Ammon's horn (tissue), 1 donor: ENCODE measurements around the gene RAPGEF6.
A peak's percentile ranks its signal among the peaks of the same experiment; 100 is the strongest.
"Not testable (repeated sequence)": the region's sequence is repeated elsewhere in the genome, so short reads cannot be mapped to it uniquely, and the experiment has no call there.

Experiments used
- DNase-seq: peaks from one replicate; pipeline ENCODE4 v3.0.0-alpha.2; 2016; ENCODE audit warnings: low spot score

Gene RAPGEF6

DNA sequence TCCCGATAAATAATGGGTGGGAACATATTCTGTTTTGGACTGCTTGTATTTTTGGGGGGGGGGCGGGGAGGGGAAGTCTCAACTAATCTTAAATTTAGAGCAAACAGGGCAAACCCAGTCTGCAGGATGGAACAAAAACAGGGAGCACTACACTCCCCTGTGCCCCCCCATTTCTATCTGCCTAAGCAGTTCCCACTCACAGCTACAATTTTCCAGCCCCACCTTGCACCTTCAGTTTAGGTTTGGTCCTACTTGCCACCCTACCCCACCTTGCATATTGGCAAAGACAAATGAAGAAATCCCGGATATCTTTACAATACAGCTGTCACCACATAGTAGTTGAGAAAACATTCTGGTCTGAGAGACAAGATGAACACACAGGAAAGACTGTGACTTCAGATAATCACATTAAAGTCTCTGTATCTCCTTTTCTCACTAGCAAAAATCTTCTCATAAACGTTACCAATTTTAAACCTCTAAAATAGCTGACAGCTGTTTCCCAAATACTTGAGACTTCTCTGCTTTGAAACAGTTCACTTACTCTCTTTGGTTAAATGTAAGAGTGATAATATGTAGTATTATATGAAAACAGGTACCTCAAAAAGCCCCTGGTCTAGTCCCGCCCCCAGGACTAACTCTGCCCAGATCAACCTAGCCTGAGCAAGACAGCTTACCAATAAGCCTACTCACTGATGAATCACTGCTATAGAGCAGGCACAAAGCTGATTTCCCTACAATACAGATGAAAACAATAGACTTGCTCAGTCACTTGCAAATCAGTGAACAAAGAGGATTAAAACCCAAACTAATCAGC lies 5.2 kb upstream of the RAPGEF6 start:
- DNase-seq = peak; percentile 50

DNA sequence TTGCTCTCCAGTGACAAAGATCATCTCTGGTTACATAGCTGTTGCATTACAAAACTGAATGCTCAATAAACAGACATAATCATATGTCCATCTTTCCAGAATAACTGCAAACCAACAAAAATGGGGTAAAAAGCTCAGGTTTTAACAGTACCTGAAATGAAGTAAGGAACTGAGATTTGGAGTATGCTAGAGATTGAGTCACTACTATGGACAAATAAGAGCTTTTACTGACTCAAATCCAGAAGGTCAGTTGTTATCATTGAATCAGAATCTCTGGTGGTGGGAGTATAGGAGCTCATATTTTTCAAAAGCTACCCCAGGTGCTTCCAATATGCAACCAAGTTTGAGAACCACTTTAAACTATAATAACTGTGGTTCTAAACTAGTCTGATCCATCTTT lies 4.1 kb upstream of the RAPGEF6 start:
- DNase-seq = no peak

DNA sequence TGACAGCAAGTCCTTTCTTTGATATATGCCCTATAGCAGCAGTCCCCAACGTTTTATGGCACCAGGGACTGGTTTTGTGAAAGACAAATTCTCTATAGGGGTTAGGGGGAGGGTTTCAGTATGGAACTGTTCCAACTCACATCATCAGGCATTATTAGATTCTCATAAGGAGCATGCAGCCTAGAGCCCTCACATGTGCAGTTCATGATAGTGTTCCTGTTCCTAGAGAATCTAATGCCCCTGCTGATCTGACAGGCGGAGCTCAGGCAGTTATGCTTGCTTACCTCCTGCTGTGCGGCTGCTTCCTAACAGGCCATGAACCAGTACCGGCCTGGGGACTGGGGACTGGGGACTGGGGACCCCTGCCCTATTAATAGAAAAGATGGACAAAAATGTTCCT lies 2.7 kb upstream of the RAPGEF6 start:
- DNase-seq = no peak

DNA sequence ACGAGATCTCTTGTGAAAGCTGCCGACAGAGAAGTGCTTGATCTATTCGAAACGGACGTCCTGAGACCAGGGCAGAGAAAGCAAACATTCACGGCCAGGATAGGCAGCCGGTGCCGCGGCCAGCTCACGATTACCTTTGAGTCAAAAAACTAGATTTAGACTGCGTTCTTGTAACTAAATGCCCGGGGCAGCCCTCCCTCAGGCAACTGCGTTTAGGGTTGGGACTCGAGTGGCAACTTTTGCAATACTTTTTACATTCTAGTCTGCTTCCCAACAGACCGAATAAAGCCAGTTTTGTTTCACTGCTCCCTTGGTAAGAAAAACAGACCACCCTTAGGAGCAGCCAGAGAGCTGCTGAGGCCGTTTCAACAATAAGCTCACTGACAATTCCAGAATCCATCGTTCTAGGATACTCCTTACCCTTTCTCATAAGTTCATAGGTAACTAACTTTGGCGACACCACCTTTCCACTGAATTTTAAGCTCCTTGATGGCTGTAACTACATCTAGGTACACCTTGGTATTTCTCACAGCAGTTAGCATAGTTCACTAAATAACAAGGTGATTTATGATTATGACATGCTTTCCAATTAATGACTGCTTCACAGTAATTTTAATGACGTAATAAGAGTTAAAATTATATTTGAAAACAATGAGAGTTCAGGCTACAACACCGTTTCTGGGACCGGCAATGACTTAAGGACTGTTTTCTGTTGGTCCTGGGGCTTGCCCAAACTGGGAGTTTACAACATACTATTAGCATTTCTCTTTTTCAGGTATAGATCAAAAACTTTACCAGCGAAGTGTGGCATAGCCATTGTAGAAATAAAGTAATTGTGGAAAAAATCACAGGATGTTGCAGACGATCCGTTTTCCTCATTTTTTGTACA lies 899 bp upstream of the RAPGEF6 start:
- no peak for DNase-seq

DNA sequence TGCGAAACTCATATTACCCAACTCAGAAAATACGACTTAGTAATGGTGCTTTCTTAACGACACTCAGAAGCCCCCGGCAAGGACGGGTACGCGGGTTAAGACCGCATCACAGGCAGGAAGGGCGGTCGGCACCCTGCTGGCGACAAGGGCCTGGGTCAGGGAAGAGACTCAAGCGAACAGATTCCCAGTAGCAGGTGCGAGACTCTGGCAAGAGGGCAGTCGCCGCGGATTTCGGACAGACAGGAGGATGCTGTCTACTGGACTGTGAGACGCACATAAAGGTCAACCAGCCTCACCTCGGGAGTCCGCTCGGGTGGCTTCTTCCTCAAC lies 398 bp downstream of the RAPGEF6 start:
- no peak for DNase-seq

DNA sequence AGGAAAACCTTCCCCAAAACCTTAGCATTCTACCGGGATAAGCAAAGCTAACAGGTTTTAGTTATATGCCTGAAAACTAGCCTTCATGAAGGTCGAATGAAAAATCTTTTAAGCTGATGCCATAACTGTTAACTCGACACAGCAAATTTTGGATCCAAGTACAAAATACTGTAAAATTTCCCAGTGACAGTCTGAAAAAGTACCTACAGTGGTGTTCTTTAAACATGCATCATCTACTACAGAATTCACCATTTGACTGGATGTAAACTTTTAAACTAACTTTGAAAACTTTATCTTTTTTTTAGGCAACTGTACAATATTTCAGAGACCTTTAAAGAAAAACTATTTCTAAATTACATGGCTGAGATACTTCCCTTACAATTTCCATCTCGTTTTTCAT lies 791 bp downstream of the RAPGEF6 start:
- no peak for DNase-seq

DNA sequence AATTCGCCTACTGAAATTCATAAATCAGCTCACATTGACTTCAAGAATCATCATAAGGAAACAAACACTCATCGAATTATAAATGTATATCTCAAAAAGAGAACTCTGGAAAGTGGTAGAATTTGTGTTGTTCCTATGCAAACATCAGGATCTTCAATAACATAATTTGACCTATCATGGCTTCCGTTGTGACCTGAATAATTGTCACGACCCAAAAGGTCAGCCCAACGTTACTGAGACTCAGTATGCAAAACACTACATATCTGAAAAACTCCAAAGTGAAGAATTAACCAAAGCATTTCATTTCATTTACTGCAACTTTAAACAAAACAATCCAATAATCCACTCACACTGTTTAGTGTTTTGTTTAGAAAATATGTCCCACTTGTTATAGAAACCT lies 1.2 kb downstream of the RAPGEF6 start:
- no peak for DNase-seq

DNA sequence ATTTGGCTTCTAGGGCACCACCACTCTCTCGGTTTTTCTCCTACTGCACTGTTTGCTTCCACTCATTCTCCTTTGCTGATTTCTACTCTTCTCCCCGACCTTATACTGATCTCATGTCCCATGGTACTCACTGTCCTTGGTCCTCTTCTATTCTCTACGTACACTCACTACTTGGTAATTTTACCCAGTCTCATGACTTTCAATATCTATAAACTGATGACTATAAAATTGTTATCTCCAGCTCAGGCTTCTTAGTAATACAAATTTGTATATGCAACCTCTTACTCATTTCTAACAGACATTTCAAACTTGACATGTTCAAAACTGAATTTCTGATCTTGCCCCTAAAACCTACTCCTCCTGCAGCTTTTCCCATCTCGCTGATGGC lies 4.1 kb downstream of the RAPGEF6 start:
- DNase-seq = no peak

DNA sequence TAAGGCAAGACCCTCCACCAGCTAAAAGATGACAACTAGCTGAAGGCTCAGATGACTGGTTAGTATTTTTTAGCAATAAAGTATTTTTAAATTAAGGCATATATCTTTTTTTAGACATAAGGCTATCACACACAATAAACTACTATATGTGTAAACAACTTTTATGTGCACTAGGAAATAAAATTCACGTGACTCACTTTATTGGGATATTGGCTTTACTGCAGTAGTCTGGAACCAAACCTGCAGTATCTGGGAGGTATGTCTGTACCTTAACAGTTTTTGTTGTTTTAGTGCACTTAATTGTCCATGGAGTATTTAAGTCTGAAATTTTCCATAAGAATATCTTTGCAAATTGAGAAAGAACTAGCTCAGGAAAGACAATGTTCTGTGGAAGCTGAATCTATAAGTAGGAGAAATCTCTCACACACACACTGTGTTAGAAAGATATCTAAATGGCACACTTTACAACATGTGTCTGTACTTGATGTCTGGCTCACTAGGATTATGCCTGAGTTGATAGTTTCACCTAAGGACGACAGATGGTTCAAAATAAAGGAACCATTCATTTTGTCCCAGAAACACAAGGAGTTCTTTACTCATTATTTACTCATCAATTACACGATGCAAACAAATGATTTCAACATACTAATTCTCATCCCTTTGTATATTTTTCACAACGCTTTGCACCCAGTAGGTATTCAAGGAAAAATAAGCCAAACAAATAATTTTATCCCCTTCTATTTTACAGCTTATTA lies 4.6 kb downstream of the RAPGEF6 start:
- DNase-seq = no peak

DNA sequence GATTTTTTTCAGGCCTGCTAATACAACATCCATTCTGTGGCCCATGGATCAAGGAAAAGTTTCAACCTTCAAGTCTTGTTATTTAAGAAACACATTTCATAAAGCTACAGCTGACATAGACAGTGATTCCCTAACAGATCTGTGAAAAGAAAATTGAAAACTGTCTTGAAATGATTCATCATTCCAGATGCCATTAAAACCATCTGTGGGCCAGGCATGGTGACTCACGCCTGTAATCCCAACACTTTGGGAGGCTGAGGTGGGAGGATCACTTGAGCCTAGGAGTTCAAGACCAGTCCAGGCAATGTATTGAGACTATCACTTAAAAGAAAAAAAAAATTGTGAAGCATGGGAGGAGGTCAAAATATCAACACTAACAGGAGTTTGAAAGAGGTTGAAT lies 6.0 kb downstream of the RAPGEF6 start:
- DNase-seq = no peak

DNA sequence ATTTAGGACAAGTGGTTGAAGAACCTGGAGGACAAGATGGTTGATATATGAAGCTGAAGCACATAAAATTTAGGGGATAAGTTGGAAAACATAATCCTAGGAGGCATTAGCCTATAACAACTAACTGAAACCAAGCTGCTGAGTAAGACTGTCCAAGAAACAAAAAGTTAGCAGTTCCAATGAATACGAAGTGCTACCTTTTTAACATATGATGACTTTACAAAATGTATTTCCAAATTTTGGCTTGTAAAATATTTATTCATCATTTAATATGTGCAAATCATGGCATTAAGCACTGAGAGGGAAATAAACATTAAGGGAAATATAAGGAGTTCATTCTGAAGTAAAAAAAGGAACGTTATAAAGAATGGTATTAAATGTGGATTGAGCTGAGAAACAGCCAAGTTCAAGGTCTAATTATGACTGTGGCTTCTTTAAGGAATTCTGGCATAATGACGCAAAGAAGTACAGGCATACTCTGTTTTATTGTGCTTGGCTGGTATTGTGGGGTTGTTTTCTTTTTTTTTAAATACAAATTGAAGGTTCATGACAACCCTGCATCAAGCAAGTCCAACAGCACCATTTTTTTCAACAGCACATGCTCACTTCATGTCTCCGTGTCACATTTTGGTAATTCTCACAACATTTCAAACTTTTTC lies 7.7 kb downstream of the RAPGEF6 start:
- no peak for DNase-seq

DNA sequence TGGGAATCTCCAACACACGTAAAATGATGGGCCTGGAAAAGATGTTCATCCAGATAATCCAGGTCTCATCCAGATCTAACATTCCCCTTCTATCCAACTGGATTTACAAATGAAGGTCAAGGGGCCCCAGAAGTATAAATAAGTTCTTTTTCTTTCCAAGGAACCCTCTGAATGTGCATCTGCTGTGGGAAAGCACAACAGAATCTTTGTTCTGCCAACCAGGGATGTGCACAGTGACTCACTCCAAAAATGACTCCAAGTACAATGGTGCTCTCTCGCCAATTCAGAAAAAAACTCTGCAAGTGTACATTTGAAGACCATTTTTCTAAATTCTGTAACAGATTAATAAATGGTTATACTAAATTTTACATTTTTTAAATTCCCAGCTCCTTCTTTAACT lies 12.4 kb downstream of the RAPGEF6 start:
- DNase-seq = peak; percentile 91

DNA sequence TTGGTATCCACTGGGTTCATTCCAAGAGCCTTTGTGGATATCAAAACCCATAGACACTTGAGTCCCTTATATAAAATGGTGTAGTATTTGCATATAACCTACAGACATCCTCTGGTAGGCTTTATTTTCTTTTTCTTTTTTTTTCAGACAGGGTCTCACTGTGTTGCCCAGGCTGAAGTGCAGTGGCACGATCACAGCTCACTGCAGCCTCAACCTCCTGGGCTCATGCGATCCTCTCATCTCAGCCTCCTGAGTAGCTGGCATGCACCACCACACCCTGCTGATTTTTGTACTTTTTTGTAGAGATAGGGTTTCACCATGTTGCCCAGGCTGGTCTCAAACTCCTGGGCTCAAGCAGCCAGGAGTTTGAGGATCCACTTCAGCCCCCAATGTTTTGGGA lies 13.9 kb downstream of the RAPGEF6 start:
- not testable (repeated sequence) for DNase-seq

DNA sequence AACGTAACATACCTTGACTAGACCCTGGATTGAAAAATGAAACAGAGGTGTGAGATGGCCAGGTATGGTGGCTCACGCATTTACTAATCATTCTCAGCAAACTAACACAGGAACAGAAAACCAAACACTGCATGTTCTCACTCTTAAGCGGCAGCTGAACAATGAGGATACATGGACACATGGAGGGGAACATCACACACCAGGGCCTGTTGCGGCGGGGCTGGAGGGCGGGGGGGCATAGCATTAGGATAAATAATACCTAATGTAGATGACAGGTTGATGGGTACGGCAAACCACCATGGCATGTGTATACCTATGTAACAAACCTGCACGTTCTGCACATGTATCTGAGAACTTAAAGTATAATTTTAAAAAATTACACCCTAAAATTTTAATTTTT lies 15.9 kb downstream of the RAPGEF6 start:
- DNase-seq = no peak

DNA sequence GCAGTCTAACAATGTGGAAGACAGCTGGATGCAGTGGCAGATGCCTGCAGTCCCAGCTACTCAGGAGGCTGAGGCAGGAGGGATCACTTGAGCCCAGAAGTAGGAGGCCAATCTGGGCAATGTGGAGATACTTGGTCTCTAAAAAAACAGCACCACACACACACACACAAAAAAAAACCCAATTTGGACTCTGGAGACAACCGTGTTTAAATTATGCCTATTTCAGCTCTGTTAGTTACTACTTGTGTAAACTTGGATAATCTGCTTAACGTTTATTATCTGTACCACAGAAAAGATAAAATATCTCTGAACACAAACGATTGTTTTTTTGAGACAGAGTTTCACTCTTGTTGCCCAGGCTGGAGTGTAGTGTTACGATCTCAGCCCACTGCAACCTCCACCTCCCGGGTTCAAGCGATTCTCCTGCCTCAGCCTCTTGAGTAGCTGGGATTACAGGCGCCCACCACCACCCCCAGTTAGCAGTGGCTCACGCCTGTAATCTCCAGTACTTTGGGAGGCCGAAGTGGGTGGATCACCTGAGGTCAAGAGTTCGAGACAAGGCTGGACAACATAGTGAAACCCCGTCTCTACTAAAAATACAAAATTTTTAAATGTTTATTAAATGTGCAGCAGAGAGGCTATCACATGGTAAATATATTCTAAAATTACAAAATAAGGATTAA lies 17.7 kb downstream of the RAPGEF6 start:
- no peak for DNase-seq

DNA sequence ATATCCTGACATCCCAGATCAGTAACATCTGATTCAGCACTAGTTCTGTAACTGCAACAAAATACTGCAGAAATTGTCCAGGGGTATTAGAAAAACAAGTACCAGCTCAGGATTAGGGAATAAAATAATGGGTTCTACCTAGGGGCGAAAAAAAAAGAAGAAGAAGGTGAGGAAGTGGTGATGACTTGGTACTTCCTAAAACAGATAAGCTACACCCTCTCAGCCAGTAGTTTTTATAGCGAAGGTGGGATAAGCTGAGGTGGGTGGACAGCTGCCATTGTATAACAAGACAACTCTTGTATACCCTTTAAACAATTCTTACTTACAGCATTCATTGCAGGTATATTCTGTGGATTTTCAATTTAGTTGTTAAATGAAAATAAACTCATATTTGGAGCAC lies 19.1 kb downstream of the RAPGEF6 start:
- DNase-seq = no peak

DNA sequence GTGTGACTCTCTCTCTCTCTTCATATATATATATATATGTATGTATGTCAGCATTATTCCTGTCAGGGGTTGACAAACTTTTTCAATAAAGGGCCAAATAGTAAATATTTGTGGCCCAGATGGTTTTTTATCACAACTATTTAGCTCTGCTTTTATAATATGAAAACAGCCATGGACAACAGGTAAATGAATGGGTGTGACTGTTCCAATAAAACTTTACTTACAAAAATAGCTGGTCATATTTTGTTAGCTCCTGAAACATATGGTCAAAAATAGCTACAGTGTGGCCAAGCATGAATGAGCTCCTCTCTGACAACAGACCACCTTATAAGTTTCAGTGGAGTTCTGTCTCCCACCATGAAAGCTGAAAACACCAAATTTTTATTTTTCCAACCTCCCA lies 21.6 kb downstream of the RAPGEF6 start:
- no peak for DNase-seq

DNA sequence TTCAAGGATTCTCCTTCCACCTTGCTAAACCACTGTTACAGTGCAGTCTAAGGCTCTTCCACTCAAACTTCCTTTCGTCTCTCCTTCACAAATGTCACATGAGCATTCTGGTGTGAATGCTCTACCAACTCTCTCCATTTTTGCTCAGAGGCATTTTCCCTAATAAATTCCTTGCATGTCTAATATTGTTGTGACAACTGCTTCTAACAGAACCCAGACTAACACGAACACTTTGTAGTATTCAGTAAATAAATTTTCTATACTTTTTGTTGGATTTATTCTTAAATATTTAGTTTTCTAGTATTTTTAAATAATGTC lies 24.0 kb downstream of the RAPGEF6 start:
- no peak for DNase-seq

DNA sequence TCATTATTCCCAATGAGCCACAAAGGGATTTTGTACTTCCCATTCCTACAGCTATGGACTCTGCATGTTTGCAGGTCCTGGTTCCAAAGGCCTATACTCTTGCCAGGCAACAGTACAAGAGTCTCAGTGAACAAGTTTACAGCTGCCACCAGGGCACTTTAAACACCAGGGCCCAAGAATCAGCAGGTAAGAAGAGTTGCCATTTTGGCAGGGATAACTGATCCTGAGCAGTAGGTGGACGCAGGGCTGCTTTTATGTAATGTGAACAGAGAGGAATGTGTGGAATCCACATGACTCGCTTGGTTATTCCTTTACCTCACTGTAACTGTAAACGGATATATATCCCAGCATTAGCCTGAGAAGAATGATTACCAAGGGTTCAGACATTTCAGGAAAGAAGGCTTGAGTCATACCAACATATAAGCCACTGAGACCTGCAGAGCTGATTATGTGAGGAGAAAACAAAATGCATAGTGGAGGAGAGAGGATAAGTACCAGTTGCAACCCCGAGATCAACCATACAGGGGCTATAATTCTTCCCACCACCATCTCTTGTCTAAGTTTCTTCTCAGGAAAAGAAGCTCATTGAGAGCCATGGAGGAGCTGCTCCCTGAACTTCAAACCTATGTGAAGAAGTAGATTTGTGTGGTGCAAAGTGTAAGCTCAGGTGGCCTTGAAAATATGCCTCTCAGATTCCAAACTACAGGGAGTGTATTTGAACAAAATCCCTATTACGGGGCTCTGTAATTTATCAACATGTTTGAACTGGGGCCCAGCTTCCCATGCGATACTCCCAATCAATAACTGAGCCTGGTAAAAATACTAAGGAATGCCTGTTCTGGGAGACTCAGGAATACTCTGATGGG lies 24.6 kb downstream of the RAPGEF6 start:
- DNase-seq = no peak

DNA sequence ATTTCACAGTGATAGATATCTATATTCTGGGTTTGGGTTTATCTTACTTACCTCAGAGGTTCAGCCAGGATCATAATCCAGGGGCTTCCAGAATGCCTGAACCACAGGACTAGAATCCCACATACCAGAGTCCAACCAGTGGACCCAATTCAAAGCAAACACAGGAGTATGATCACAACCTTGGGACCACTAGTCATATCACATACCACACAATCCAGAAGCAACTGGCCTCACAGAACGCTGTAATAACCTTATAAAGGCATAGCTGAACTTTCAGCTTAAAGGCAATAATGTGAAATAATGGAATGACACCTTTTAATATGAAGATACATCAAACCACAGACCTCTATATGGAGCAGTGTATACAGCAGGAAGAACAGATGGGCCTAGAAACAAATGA lies 25.3 kb downstream of the RAPGEF6 start:
- DNase-seq = no peak

DNA sequence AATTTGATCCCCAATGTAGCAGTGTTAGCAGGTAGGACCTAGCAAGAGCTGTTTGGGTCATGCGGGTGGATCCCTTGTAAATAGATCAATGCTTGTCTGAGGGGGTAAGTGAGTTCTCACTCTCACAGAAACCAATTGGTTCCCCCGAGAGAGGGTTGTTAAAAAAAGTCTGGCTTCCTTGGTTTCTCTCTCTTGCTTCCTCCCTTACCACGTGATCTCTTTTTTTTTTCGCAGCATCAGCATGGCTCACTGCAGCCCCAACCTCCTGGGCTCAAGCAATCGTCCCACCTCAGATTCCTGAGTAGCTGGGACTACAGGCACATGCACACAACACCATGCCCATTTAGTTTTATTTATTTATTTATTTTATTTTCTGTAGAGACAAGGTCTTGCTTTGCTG lies 26.4 kb downstream of the RAPGEF6 start:
- DNase-seq = no peak
